ENCODE measurements around the gene SPEG.

Gene SPEG

DNA sequence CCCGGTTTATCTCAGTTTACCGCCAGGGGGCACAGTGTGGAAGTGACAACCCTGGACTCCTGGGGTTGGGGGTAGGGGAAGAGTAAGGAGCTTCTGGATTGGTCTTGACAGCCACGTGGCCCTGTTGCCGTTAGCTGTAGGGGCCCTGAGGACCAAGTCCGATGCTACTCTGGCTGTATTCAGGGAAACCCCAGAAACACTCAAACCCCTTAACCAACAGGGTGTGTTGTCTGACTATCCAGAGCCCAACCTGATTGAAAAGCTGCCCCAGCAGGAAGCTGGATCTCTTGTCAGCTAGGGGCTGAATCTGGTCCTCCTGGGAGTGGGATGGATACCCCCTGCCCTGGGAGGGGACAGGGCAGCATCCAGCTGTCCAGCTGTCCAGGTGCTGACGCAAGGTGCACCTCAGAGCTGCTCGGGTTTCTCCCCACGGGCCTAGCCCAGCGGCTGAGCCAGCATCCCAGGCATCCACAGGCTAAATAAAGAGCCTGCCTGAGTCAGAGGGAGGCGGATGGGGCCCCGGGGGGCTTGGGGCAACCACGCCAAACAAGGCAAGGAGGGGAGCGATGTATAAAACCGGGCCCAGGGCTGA is 61.0 kb downstream of the SPEG start:
- no peaks in the 10 kb centered on the region for H3K9me3 Mint-ChIP-seq
- no peak overlapping the region for H3K4me3 Mint-ChIP-seq

GRCh38 chr2:219496247-219496824 is 61.7 kb downstream of the SPEG start:
- no peak for ATAC-seq

More for the DNA sequence above, 61.0 kb downstream of the SPEG start:
- ATAC-seq (peak; percentile 47), DNase-seq (peak; percentile 56 to 59)
- no peak overlapping the region for H3K27ac Mint-ChIP-seq
- H3K27me3 Mint-ChIP-seq, result peaks cover 73% of the 10 kb centered on the region
- peaks cover 44% of the 10 kb centered on the region for H3K4me1 Mint-ChIP-seq

DNA sequence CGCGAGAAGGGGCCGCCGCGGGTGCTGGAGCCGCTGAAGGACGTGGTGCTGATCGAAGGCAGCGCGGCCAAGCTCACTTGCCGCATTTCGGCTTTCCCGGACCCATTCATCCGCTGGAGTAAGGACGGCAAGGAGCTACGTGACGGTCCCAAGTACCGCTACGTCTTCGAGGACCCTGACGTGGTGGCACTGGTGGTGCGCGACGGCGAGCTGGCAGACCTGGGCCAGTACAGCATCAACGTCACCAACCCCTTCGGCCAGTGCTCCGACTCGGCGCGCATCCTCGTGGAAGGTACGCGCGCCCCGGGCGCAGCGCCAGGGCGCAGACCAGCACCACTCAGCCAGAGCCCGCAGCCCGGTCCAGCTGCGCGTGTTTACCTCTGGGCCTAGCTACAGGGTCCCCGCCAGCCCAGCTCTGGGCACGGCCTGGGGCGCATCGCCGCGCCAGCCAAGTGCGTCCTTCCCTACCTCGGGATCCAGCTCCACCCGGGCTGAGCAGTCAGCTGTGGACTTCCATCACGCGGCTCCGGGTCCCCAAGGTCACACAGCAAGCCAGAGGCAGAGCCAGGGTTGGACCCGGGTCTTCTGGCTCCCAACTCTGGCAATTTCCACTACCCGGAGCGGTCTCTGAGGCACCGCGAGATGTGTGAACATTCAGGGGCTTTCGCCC is 62.3 kb downstream of the SPEG start:
- Mint-ChIP-seq H3K4me1 (peaks cover 54% of the 10 kb centered on the region), H3K27me3 (peaks cover 66% of the 10 kb centered on the region), H3K27ac (no peak overlapping the region), H3K4me3 (peak overlapping the region; percentile 97), H3K9me3 (no peaks in the 10 kb centered on the region)
- no peak for DNase-seq
- ATAC-seq, result no peak

More at GRCh38 chr2:219496247-219496824, 61.7 kb downstream of the SPEG start:
- Mint-ChIP-seq H3K4me1 (peaks cover 48% of the 10 kb centered on the region), H3K4me3 (peak overlapping the region in 1 of 2 donors; percentile 97), H3K27ac (peak overlapping the region in 1 of 2 donors; percentile 86), H3K27me3 (peaks cover 70% of the 10 kb centered on the region), H3K9me3 (no peaks in the 10 kb centered on the region)
- no peak for DNase-seq

DNA sequence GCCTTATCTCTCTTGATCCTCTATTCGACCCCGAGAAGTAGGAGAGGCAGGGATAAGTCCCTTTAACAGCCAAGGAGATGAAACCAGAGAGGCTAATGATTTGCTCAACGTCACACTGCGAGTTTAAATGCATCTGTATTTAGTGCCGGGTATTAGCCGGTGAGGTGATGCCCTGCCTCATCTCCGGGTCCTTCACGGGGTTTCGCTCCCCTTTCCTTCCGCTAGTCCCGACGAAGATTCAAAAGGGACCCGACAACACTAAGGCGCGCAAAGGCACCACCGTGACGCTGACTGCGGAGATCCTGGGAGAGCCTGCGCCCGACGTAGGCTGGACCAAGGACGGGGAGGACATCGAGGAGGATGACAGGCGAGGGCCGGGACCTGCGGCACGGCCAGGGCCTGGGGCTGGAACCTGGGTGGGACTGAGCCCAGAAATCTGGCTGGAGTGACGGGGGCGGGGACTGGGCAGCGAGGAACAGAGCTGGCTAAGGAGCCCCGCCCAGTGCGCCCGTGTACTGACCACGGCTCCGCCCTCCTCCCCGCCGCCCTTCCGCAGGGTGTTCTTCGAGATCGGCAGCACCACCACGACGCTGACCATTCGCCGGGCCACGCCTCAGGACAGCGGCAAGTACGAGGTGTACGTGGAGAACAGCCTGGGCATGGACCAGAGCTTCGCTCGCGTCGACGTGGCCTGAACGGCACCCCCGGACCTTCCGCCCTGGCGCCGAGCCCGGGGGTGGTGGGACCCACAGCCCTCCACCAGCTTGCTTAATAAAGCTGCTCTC is 63.0 kb downstream of the SPEG start:
- Mint-ChIP-seq H3K9me3 (no peaks in the 10 kb centered on the region), H3K27me3 (peaks cover 59% of the 10 kb centered on the region), H3K4me1 (peaks cover 55% of the 10 kb centered on the region), H3K27ac (no peak overlapping the region), H3K4me3 (peak overlapping the region; percentile 97)
- peak; percentile 5 for ATAC-seq
- peak in 1 of 2 donors; percentile 32 for DNase-seq

- DNase-seq, result peak; percentile 90 to 94
- Mint-ChIP-seq H3K4me1 (peaks cover 55% of the 10 kb centered on the region), H3K27ac (peak within 1 kb of the TSS; percentile 87 to 93), H3K27me3 (peaks cover 51% of the 10 kb centered on the region), H3K4me3 (peak within 1 kb of the TSS; percentile 97), H3K9me3 (no peaks in the 10 kb centered on the region)
- ATAC-seq, result peak; percentile 93
Observed at GRCh38 chr2:219498280-219499057, 63.8 kb downstream of the SPEG start, which contains the start of gene GMPPA. TSS of gene GMPPA (plus strand) at chr2:219498891. CDS start at chr2:219499976, 1,085 bp downstream.

DNA sequence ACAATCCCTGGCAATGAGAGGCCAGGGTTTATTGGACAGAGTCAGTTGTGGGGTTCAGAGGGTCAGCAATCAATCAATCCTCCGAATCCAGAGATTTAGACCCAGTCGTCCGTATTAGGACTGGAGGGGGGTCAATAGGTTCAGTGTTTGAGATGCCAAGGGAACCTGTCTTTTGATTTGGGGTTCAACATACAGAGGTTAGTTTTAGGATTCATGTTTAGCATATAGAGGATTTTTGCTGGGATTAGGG is 64.3 kb downstream of the SPEG start:
- Mint-ChIP-seq H3K4me1 (peaks cover 55% of the 10 kb centered on the region), H3K4me3 (peak overlapping the region; percentile 97), H3K9me3 (no peaks in the 10 kb centered on the region), H3K27me3 (peaks cover 46% of the 10 kb centered on the region), H3K27ac (peak overlapping the region; percentile 67 to 87)
- ATAC-seq (no peak), DNase-seq (no peak)

DNA sequence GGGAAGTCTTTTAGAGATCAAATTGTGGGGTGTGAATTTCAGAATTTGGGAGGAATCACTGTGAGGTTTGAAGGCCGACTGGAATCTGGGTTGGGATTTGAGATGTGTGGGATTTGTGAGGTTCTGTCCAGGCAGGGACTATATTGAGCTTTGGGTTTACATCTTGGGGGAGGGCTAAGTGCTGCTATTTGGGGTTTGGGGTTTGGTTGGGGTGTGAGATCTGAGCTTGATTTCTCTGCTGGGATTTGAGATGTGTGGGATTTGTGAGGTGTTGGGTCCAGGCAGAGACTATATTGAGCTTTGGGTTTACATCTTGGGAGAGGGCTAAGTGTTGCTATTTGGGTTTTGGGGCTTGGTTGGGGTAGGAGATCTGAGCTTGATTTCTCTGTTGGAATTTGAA is 64.9 kb downstream of the SPEG start:
- no peak for ATAC-seq
- Mint-ChIP-seq H3K27ac (peak overlapping the region; percentile 67 to 87), H3K27me3 (peaks cover 40% of the 10 kb centered on the region), H3K4me3 (peak overlapping the region; percentile 97), H3K4me1 (peaks cover 55% of the 10 kb centered on the region), H3K9me3 (no peaks in the 10 kb centered on the region)
- DNase-seq, result no peak

GRCh38 chr2:219500135-219500534 is 65.5 kb downstream of the SPEG start:
- H3K27ac Mint-ChIP-seq, result no peak overlapping the region
- peak overlapping the region; percentile 97 for H3K4me3 Mint-ChIP-seq
- no peaks in the 10 kb centered on the region for H3K9me3 Mint-ChIP-seq
- no peak for DNase-seq
- peaks cover 35% of the 10 kb centered on the region for H3K27me3 Mint-ChIP-seq
- ATAC-seq, result no peak
- peaks cover 55% of the 10 kb centered on the region for H3K4me1 Mint-ChIP-seq

DNA sequence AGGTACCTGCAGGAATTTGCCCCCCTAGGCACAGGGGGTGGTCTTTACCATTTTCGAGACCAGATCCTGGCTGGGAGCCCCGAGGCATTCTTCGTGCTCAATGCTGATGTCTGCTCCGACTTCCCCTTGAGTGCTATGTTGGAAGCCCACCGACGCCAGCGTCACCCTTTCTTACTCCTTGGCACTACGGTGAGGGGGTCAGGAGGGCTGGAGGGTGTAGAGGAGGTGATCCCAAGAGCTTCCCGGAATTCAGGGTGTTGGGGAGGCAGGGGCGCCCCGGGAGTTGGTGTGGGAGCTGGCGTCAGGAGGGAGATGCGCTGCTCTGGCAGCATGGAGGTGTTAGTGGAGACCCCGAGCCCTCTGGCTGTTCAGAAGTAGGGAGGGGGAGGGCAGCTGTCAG is 67.2 kb downstream of the SPEG start:
- peaks cover 17% of the 10 kb centered on the region for H3K27me3 Mint-ChIP-seq
- no peak for ATAC-seq
- no peak overlapping the region for H3K27ac Mint-ChIP-seq
- H3K4me1 Mint-ChIP-seq, result peaks cover 47% of the 10 kb centered on the region
- no peak for DNase-seq
- H3K9me3 Mint-ChIP-seq, result no peaks in the 10 kb centered on the region
- H3K4me3 Mint-ChIP-seq, result no peak overlapping the region

DNA sequence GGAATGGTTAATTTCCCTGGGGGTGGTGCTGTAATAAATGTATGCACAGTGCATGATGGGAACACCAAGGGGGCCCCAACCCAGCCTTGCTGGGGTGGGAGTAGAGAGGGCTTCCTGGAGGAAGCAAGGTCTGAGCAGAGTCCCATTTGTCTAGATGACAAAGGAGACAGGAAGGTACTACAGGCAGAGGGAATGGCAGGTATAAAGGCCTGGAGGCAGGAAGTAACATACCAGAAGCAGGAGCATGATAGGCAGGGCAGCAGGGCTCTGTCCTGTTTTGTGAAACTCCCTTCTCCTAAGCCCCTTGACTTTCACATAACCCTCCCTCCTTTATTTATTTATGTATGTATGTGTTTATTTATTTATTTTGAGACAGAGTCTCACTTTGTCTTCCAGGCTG is 68.0 kb downstream of the SPEG start:
- no peak for ATAC-seq
- Mint-ChIP-seq H3K27ac (no peak overlapping the region), H3K4me3 (no peak overlapping the region)

GRCh38 chr2:219505585-219505984 is 70.9 kb downstream of the SPEG start:
- no peak for ATAC-seq
- no peak overlapping the region for H3K4me3 Mint-ChIP-seq

More for the DNA sequence above, 68.0 kb downstream of the SPEG start:
- no peaks in the 10 kb centered on the region for H3K9me3 Mint-ChIP-seq
- peaks cover 13% of the 10 kb centered on the region for H3K27me3 Mint-ChIP-seq
- H3K4me1 Mint-ChIP-seq, result peaks cover 39% of the 10 kb centered on the region
- no peak for DNase-seq

DNA sequence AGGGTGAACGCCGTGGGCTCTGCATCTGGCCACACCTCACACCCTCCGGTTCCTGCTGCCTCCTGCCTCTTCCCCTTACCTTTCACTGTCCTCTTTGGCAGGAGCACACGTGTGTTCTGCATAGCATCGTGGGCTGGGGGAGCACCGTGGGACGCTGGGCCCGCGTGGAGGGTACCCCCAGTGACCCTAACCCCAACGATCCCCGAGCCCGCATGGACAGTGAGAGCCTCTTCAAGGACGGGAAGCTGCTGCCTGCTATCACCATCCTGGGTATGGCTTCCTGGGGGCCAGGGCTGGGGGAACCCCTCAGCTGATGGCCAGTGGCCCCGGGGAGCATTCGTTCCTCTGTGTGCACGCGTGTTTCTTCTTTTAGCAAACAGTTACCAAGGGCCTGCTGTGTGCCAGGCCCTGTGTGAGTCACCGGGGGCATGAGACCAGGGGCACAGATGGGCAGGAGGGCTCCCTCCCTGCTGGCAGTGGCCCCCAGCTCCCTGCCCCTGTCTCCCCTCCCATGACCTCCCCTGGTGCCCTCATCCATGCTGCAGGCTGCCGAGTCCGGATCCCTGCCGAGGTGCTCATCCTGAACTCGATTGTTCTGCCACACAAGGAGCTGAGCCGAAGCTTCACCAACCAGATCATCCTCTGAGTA is 71.6 kb downstream of the SPEG start:
- H3K9me3 Mint-ChIP-seq, result no peaks in the 10 kb centered on the region
- peaks cover 33% of the 10 kb centered on the region for H3K27me3 Mint-ChIP-seq
- H3K4me3 Mint-ChIP-seq, result no peak overlapping the region
- H3K27ac Mint-ChIP-seq, result peak overlapping the region in 1 of 2 donors; percentile 72
- ATAC-seq, result no peak
- no peak for DNase-seq
- peaks cover 28% of the 10 kb centered on the region for H3K4me1 Mint-ChIP-seq

More at GRCh38 chr2:219505585-219505984, 70.9 kb downstream of the SPEG start:
- peak overlapping the region in 1 of 2 donors; percentile 51 for H3K27ac Mint-ChIP-seq
- peaks cover 26% of the 10 kb centered on the region for H3K27me3 Mint-ChIP-seq
- no peaks in the 10 kb centered on the region for H3K9me3 Mint-ChIP-seq
- H3K4me1 Mint-ChIP-seq, result peaks cover 24% of the 10 kb centered on the region
- no peak for DNase-seq

DNA sequence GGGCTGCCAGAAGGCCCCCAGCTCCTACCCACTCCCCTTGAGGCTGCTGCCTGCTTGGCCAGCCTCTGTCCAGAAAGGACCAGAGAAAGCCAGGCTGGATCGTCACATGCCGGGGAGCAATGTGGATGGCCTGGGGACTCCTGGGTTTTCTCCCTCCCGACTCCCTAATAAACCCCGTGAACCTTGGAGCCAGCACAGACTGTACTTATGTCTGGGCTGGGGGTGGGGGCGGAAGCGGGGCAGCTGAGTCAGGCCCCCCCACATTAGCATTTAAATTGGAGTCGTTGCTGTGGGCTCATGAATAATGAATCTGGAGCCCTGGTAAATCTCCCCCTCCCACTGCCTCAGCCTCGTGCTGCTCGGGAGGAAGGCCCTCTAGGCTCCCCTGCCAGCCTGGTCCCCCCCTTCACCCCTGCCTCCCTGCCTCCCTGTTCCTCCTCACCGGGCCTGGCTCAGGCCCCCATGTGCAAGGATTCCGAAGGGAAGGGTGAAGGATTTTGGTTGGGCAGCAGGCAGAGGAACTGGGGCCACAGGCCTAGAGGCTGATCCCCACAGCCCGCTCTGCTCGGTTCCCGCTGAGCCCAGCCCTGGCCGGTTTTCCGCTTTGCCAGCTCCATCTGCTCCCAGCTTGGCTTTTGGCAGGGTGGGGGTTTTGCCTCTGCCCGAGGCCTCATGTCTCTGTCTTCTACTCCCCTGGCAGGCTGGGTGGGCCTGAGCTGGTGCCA is 72.3 kb downstream of the SPEG start:
- Mint-ChIP-seq H3K4me3 (no peak overlapping the region), H3K9me3 (no peaks in the 10 kb centered on the region), H3K27ac (no peak overlapping the region), H3K27me3 (peaks cover 40% of the 10 kb centered on the region), H3K4me1 (peaks cover 23% of the 10 kb centered on the region)
- no peak for ATAC-seq
- no peak for DNase-seq

All from stimulated activated naive CD8-positive, alpha-beta T cell treated with anti-CD3 and anti-CD28 coated beads, Interleukin-15, amount 100 ng/mL, for 72 hours (primary cell).